ENCODE data around the gene DNAJC24. TPM values are rescaled to one million over a fixed set of nuclear protein-coding genes. Genes with fewer than 3 reads are reported as not detected.

Gene DNAJC24
- total RNA-seq, 4 donors from 2014 or later, result 9.6 to 17.8 (median 14.3) TPM

GRCh38 chr11:31412946-31413345 is 43.3 kb downstream of the DNAJC24 start:
- no peaks in the 10 kb centered on the region for H3K9me3 ChIP-seq
- no peaks in the 10 kb centered on the region for H3K4me1 ChIP-seq
- no peaks in the 10 kb centered on the region for H3K27me3 ChIP-seq
- H3K36me3 ChIP-seq, result peaks cover 0 to 7% (median 0%) of the 10 kb centered on the region in 3 donors
- 96 to 97% methylated on average over 2 of the region's 2 CpGs for WGBS, 2 donors
- H3K27ac ChIP-seq, result no peak overlapping the region
- no peak for DNase-seq (ENCODE audit: low spot score in 2 of 2)
- TF ChIP-seq POLR2A (IDR thresholded peaks at IDR 0.05) (no peak), CTCF (IDR thresholded peaks at IDR 0.05) (no peak), EP300 (IDR thresholded peaks at IDR 0.05) (no peak)
- no peak overlapping the region for H3K4me3 ChIP-seq

- DNase-seq (ENCODE audit: low spot score in 2 of 2), result no peak
- Histone ChIP-seq H3K27ac (no peak overlapping the region), H3K4me1 (no peaks in the 10 kb centered on the region), H3K27me3 (no peaks in the 10 kb centered on the region), H3K4me3 (no peak overlapping the region), H3K9me3 (no peaks in the 10 kb centered on the region), H3K36me3 (peaks cover 0 to 7% (median 0%) of the 10 kb centered on the region in 3 donors)
- 82 to 86% methylated on average over 3 of the region's 3 CpGs for WGBS, 2 donors
- no peak for TF ChIP-seq EP300 (IDR thresholded peaks at IDR 0.05)
- no peak for TF ChIP-seq POLR2A (IDR thresholded peaks at IDR 0.05)
- no peak for TF ChIP-seq CTCF (IDR thresholded peaks at IDR 0.05)
Measured at GRCh38 chr11:31414338-31414737, 44.7 kb downstream of the DNAJC24 start.

GRCh38 chr11:31415435-31415834 is 45.8 kb downstream of the DNAJC24 start:
- Histone ChIP-seq H3K4me3 (no peak overlapping the region), H3K27me3 (no peaks in the 10 kb centered on the region), H3K9me3 (no peaks in the 10 kb centered on the region), H3K4me1 (no peaks in the 10 kb centered on the region), H3K36me3 (peaks cover 0 to 7% (median 0%) of the 10 kb centered on the region in 3 donors), H3K27ac (no peak overlapping the region)
- no peak for DNase-seq (ENCODE audit: low spot score in 2 of 2)
- WGBS, 2 donors, result 88 to 92% methylated on average over 4 of the region's 4 CpGs
- no peak for TF ChIP-seq CTCF (IDR thresholded peaks at IDR 0.05)
- no peak for TF ChIP-seq POLR2A (IDR thresholded peaks at IDR 0.05)
- no peak for TF ChIP-seq EP300 (IDR thresholded peaks at IDR 0.05)

- 65 to 75% methylated on average over 1 of the region's 1 CpG for WGBS, 2 donors
- peaks cover 0 to 7% (median 0%) of the 10 kb centered on the region in 3 donors for H3K36me3 ChIP-seq
- TF ChIP-seq POLR2A (IDR thresholded peaks at IDR 0.05), result no peak
- no peak for TF ChIP-seq CTCF (IDR thresholded peaks at IDR 0.05)
- TF ChIP-seq EP300 (IDR thresholded peaks at IDR 0.05), result no peak
Measured at GRCh38 chr11:31417357-31417756, 47.7 kb downstream of the DNAJC24 start.

GRCh38 chr11:31417816-31418215 is 48.2 kb downstream of the DNAJC24 start:
- Histone ChIP-seq H3K9me3 (no peaks in the 10 kb centered on the region), H3K36me3 (peaks cover 0 to 7% (median 0%) of the 10 kb centered on the region in 3 donors), H3K4me3 (no peak overlapping the region), H3K27ac (no peak overlapping the region), H3K4me1 (no peaks in the 10 kb centered on the region), H3K27me3 (no peaks in the 10 kb centered on the region)
- WGBS, 2 donors, result 93% methylated on average over 2 of the region's 2 CpGs
- no peak for TF ChIP-seq EP300 (IDR thresholded peaks at IDR 0.05)
- no peak for TF ChIP-seq CTCF (IDR thresholded peaks at IDR 0.05)
- TF ChIP-seq POLR2A (IDR thresholded peaks at IDR 0.05), result no peak
- no peak for DNase-seq (ENCODE audit: low spot score in 2 of 2)

More at GRCh38 chr11:31417357-31417756, 47.7 kb downstream of the DNAJC24 start:
- Histone ChIP-seq H3K9me3 (no peaks in the 10 kb centered on the region), H3K4me1 (no peaks in the 10 kb centered on the region), H3K4me3 (no peak overlapping the region), H3K27ac (no peak overlapping the region), H3K27me3 (no peaks in the 10 kb centered on the region)
- DNase-seq (ENCODE audit: low spot score in 2 of 2), result no peak

All from tibial nerve (tissue), 4 donors.